HG03196 (cell line): Measurements from ENCODE around the gene PCSK2.

Experiments used
- ATAC-seq: cut with Tn5 transposase; IDR thresholded peaks from one replicate; pipeline ENCODE4 v1.9.1; 2021; ENCODE audit not compliant: unreplicated experiment

The PCSK2 gene

GRCh38 chr20:17470973-17471372, 244.1 kb downstream of the PCSK2 start:
- no peak for ATAC-seq

GRCh38 chr20:17471606-17472187, 244.9 kb downstream of the PCSK2 start:
- ATAC-seq: no peak

GRCh38 chr20:17473659-17474058, 246.8 kb downstream of the PCSK2 start:
- no peak for ATAC-seq

GRCh38 chr20:17479063-17479657, 252.3 kb downstream of the PCSK2 start:
- no peak for ATAC-seq

GRCh38 chr20:17480696-17481095, 253.9 kb downstream of the PCSK2 start:
- ATAC-seq: no peak

- no peak for ATAC-seq
These were observed 254.8 kb downstream of the PCSK2 start for GRCh38 chr20:17481661-17482060.

- no peak for ATAC-seq
These were observed 255.7 kb downstream of the PCSK2 start for GRCh38 chr20:17482536-17482935.

GRCh38 chr20:17485017-17485416, 258.2 kb downstream of the PCSK2 start:
- ATAC-seq: no peak

- no peak for ATAC-seq
These were observed 262.2 kb downstream of the PCSK2 start for GRCh38 chr20:17488916-17489600.

- no peak for ATAC-seq
These were observed 263.7 kb downstream of the PCSK2 start for GRCh38 chr20:17490501-17490900.

GRCh38 chr20:17491041-17491440, 264.2 kb downstream of the PCSK2 start:
- no peak for ATAC-seq

GRCh38 chr20:17491488-17491887, 264.6 kb downstream of the PCSK2 start:
- no peak for ATAC-seq

- no peak for ATAC-seq
These were observed 266.3 kb downstream of the PCSK2 start for GRCh38 chr20:17493173-17493572.

- ATAC-seq: no peak
These were observed 267.4 kb downstream of the PCSK2 start for GRCh38 chr20:17494201-17494600.

- ATAC-seq: no peak
These were observed 269.0 kb downstream of the PCSK2 start for GRCh38 chr20:17495826-17496225.

- ATAC-seq: no peak
These were observed 271.2 kb downstream of the PCSK2 start for GRCh38 chr20:17497821-17498580.

- ATAC-seq: no peak
These were observed 271.8 kb downstream of the PCSK2 start for GRCh38 chr20:17498641-17499040.

- ATAC-seq: no peak
These were observed 272.2 kb downstream of the PCSK2 start for GRCh38 chr20:17499041-17499440.

- no peak for ATAC-seq
These were observed 273.4 kb downstream of the PCSK2 start for GRCh38 chr20:17500271-17500670.

- no peak for ATAC-seq
These were observed 274.0 kb downstream of the PCSK2 start for GRCh38 chr20:17500826-17501225.

GRCh38 chr20:17501701-17502100, 274.9 kb downstream of the PCSK2 start:
- no peak for ATAC-seq

- no peak for ATAC-seq
These were observed 275.3 kb downstream of the PCSK2 start for GRCh38 chr20:17502105-17502504.
